Measurements from ENCODE around the gene COASY.

- TF ChIP-seq CTCF (IDR thresholded peaks at IDR 0.05; ENCODE audit: borderline replicate concordance, extremely low read depth, low read length, poor library complexity, severe bottlenecking) (no peak), EZH2 (IDR thresholded peaks at IDR 0.05; ENCODE audit: borderline replicate concordance, low read depth, low read length, severe bottlenecking) (no peak)
Measured at GRCh38 chr17:42527932-42528331, 34.0 kb upstream of the COASY start.

All from DND-41 (cell line).